NCI-H1417 (cell line): ENCODE measurements around the gene SP110.

Experiments
- DNase-seq, 3 experiments: peaks; one replicate each; lab custom pipeline; 2025; lab: John Stamatoyannopoulos, UW

SP110 gene

GRCh38 chr2:230219419-230220331, at the start of gene SP110:
SP110 (minus strand) TSS chr2:230219984; CDS start chr2:230216927, 3,057 bp downstream.
- peak in 2 of 3 experiments; percentile 14 to 23 for DNase-seq

- DNase-seq, result no peak
These were observed 48.9 kb upstream of the SP110 start for GRCh38 chr2:230268606-230269243.

- DNase-seq, result no peak
These were observed 47.8 kb upstream of the SP110 start for GRCh38 chr2:230267556-230267955.

GRCh38 chr2:230267059-230267458, 47.3 kb upstream of the SP110 start:
- no peak for DNase-seq

- DNase-seq, result no peak
These were observed 46.9 kb upstream of the SP110 start for GRCh38 chr2:230266638-230267037.

GRCh38 chr2:230264945-230265344, 45.2 kb upstream of the SP110 start:
- peak in 2 of 3 experiments; percentile 3 to 15 for DNase-seq

- no peak for DNase-seq
These were observed 42.5 kb upstream of the SP110 start for GRCh38 chr2:230262246-230262645.

GRCh38 chr2:230258483-230258882, 38.7 kb upstream of the SP110 start:
- DNase-seq, result no peak

GRCh38 chr2:230256733-230257332, 37.0 kb upstream of the SP110 start:
- no peak for DNase-seq

GRCh38 chr2:230254152-230254881, 34.5 kb upstream of the SP110 start:
- no peak for DNase-seq

GRCh38 chr2:230250231-230250630, 30.4 kb upstream of the SP110 start:
- no peak for DNase-seq

GRCh38 chr2:230246206-230246605, 26.4 kb upstream of the SP110 start:
- DNase-seq, result no peak

- DNase-seq, result no peak
These were observed 24.4 kb upstream of the SP110 start for GRCh38 chr2:230244211-230244610.

- DNase-seq, result no peak
These were observed 15.1 kb upstream of the SP110 start for GRCh38 chr2:230234845-230235244.

GRCh38 chr2:230234122-230234722, 14.4 kb upstream of the SP110 start:
- DNase-seq, result no peak

- no peak for DNase-seq
These were observed 11.5 kb upstream of the SP110 start for GRCh38 chr2:230231251-230231650.

GRCh38 chr2:230230496-230231200, 10.9 kb upstream of the SP110 start:
- no peak for DNase-seq

GRCh38 chr2:230230087-230230486, 10.3 kb upstream of the SP110 start:
- DNase-seq, result no peak

- DNase-seq, result no peak
These were observed 7.4 kb upstream of the SP110 start for GRCh38 chr2:230227216-230227615.

GRCh38 chr2:230226051-230226551, 6.3 kb upstream of the SP110 start:
- DNase-seq, result no peak

GRCh38 chr2:230225486-230225885, 5.7 kb upstream of the SP110 start, which contains the start of gene SP140:
SP140 (plus strand) TSS chr2:230225736; CDS start chr2:230225845, 109 bp downstream.
- DNase-seq, result no peak
